Stimulated activated CD4-positive, alpha-beta T cell treated with anti-CD3 and anti-CD28 coated beads, Interleukin-12 subunit alpha, Interleukin-12 subunit beta, amount 100 ng/mL, for 4 hours (primary cell): ENCODE measurements around the gene NUDT5.
A peak's percentile ranks its signal among the peaks of the same experiment; 100 is the strongest.
"Not testable (repeated sequence)": the region's sequence is repeated elsewhere in the genome, so short reads cannot be mapped to it uniquely, and the experiment has no call there.

Experiments used
- DNase-seq: peaks from one replicate; pipeline ENCODE4 v3.0.0-alpha.2; 2020

NUDT5 gene

DNA sequence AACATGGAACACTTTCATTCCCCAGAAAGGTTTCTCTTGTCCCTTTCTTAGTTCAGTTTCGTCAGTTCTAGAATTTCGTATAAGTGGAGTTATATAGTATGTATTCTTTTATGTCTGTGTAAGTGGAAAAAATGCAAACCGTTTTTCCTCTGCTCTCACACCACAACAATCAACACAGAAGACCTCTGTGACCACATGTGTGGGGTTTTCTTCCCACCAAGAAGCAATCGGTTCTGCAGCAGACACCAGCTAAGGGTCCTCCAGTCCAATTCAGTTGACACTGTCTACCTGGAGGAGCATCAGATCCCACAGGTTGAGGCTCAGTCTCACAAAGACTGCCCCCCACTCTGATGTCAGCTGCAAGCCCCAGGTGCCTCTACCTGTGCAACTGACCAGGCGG, 6.5 kb upstream of the NUDT5 start:
- no peak for DNase-seq

DNA sequence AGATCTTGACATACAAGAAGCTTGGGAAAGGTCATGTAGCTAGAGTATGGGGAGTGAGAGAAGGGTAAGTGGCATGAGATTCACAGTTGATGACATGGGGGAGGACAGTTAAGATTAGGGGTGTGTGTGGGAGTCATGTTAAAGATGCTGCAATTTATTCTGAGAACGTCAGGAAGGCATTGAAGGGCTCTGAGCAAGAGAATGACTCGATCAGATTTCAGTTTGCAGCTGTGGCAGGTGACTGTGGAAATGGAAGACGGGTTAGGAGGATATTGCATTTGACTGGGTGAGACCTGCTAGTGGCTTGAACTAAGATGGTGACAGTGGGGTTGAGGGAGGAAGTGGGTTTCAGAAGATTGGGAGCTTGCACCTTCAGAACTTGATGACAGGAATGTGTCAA, 5.9 kb upstream of the NUDT5 start:
- no peak for DNase-seq

DNA sequence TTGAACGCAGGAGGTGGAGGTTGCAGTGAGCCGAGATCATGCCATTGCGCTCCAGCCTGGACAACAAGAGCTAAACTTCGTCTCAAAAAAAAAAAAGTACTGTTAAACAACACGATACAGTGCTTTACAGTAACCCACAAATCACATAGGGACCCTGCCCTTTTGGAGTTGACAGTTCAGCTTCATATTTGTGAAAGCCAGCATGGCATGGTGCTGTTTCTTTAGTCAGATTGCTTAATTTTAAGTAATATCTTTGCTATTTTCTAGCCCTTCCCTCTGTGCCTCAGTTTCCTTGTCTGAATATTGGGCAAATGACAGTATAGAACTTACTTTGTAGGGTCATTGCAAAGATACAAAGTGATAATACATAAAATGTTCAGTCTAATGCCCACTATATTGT, 5.2 kb upstream of the NUDT5 start:
- DNase-seq: no peak

DNA sequence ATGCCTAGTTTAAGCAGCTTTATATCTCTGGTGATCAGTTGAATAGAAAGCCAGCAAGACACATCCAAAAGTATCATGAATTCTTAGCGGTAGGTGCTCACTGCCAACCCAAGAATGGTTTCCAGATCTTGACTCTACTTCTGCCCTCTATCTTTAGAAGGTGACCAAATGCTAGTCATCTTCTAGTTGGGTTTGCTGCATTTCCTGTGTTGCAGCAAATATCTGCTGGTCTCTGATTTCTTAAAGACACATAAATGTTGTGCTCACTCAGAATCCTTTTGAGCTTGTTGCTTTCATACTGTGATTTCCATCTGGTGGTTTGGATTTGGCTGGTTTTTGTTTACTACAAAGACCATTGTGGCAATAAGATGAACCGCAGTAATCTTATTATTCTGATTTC, 2.5 kb upstream of the NUDT5 start:
- no peak for DNase-seq

DNA sequence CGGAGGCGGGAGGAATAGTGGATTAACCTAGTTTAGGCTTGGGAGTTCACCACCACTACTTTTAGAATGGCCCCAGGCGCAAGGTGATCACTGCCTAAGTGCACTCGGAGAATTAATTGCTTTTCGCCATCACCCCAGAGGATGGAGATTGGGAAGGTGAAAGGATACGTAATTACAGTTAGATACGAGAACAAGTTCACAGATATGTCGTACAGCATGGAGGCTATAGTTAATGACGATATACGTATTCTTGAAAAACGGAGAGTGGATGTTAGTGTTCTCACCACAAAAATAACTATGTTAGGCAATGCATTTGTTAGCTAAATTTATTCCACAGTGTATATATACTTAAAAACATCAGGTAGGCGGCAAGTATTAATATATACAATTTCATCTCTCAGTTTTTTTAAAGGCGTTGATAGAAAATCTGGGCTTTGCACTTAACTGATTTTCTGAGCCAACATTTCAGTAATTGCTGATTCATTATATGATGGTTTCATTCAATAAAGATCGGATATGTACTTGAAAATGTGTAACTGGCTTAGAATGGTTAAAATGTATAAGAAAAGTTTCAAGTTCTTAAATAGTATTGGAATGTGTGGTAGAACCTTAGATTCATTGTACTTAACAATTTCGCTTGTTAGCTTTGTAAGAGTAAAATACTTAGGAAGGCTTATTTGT, 980 bp upstream of the NUDT5 start:
- no peak for DNase-seq

DNA sequence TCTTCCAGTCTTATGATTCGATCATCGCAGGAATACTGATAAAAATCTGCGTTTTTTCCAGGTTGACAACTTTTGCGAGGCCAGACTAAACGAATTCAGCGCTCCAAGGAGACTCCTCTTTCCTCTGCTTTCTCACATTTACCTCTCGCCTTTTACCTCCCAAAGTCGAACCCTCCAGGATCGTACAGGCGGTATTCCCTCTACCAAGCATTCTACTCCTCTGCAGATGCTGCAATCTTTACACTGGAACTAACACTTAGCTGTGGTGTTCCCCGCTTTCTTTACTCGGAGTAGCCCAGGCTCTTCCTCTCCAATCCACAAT, 449 bp downstream of the NUDT5 start:
- DNase-seq: no peak

DNA sequence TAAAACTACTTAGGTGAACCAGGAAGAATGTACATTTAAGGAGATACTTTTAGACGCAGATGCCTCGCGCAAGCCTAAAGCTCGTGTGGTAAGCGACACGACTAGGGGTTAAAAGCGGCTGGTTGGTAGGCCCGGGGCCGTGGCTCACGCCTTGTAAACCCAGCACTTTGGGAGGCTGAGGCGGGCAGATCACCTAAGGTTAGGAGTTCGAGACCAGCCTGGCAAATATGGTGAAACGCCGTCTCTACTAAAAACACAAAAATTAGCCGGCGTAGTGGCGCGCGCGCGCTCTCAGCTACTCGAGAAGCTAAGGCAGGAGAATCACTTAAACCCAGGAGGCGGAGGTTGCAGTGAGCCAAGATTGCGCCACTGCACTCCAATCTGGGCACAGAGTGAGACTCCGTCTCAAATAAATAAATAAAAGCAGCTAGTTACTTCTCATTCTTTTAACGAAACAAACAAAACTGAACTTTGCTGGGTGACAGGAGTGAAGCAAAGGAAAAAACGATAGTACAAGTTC, 879 bp downstream of the NUDT5 start:
- DNase-seq: peak; percentile 17

DNA sequence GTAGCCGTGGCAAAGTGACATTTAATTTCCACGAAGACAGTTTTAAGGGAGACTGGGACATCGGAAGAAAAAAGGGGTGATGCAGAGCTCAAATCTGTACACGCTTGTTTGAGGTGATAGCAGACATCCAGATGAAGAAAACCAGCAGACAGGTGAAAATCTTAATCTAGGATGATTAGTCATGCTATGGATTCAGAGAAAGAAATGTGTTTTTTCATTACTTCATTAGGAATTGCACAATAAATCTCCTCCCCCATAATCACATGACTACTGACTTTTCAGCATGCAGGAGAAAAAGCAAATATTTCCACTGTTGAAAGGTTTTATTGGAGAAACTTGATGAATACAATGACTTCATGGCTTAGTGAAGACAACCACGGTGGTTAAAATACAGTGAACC, 2.5 kb downstream of the NUDT5 start:
- DNase-seq: no peak

DNA sequence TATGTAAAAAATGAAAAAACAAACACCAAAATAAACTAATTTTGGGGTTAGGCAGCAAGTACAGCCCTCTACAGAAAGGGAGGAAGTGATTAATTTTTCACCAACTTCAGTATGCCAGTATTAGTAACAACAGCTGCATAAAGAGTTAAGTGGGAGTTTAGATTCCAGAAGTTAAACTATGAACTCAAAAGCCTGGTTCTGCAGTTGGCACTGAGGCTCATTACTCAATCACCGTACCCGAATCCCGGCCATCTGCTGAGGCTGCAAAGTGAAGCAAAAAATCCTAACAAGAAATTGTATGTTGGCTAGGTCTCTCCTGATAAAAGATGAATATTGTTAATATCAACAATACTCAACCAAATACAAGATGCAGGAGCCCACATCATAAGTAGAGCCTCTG, 4.0 kb downstream of the NUDT5 start:
- no peak for DNase-seq

DNA sequence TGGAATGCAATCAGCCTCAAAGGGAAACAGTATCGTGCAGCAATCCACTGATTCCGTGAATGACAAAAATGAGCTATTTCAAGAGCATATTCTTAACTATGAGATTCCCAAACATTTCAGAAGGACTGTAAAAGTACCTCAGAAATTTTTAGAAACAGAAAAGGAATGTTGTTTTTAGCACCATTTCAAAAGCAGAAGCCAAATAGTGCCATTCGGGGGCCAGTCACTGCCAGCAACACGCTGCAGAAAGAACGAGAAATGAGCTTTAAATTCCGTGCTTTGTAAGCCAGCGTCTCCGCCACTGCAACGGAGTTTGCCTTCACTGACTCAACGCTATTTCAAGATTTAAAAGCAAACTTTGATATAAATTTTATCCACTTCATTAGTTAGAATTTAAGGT, 6.3 kb downstream of the NUDT5 start:
- no peak for DNase-seq

DNA sequence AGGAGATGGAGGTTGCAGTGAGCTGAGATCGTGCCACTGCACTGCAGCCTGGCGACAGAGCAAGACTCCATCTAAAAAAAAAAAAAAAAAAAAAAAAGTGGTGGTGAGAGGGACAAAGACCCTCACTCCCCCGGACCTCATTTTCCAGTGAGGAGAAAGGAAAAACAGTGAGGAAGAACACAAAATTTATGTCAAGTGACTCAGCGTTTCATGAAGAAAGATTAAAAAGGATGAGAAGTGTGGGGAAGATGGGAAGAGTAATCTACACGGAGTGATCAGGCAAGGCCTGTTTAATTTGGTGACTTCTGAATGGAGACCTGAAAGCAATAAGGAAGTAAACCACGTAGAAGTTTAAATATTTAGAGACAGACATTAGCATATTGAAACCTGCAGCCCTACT, 7.0 kb downstream of the NUDT5 start:
- DNase-seq: no peak

DNA sequence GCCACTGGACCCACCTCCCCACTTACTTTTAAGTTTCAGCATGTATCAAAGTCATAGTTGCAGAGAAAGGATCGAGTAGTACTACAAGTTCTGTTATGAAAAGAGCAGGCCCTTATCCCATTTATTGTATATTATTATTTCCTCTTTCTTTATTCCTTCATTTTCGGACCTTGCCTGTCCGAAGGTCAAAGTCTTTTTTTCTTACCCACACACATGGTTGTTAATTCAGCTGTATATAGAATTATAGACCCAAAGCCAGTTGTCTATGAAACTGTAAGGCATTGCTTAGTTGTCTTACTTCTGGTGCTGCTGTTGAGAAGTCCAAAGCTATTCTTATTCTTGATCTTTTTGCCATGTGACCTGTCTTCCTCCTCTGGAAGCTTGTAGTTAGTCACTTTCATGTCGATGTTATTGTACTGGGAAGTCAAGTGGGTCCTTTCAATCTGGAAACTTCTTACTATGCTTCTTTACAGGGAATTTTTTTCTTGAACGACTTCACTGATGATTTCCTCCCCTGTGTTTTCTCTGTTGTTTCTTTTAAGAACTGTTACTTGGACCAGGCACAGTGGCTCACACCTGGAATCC, 8.3 kb downstream of the NUDT5 start:
- DNase-seq: no peak

DNA sequence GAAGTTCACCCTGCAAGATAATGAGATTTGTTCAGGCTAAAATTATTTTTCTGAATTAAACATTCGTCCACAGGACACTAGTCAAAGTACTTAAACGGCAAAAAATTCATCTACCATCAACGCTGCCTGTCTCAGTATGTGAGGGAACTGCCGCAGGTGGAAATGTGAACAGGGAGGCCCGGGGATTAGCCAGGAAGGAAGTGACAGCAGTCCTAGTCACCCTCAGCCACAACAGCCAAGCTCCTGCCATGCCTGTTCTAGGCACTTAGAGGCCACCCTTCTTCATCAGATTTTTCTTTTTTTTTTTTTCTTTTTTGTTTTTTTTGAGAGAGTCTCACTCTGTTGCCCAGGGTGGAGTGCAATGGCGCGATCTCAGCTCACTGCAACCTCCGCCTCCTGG, 9.4 kb downstream of the NUDT5 start:
- no peak for DNase-seq

DNA sequence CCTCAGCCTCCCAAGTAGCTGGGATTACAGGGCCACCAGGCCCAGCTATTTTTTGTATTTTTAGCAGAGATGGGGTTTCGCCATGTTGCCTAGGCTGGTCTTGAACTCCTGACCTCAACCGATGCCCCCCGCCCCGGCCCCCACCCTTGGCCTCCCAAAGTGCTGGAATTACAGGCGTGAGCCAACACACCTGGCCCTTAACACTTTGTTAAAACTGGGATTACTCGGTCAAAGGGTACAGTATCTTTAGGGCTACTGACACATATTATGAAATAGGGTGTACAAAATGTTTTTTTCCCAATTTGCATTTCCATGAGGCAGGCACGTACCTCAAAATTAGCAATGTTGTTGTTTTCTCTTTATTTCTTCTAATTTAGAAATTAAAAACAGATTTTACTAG, 11.5 kb downstream of the NUDT5 start:
- no peak for DNase-seq

DNA sequence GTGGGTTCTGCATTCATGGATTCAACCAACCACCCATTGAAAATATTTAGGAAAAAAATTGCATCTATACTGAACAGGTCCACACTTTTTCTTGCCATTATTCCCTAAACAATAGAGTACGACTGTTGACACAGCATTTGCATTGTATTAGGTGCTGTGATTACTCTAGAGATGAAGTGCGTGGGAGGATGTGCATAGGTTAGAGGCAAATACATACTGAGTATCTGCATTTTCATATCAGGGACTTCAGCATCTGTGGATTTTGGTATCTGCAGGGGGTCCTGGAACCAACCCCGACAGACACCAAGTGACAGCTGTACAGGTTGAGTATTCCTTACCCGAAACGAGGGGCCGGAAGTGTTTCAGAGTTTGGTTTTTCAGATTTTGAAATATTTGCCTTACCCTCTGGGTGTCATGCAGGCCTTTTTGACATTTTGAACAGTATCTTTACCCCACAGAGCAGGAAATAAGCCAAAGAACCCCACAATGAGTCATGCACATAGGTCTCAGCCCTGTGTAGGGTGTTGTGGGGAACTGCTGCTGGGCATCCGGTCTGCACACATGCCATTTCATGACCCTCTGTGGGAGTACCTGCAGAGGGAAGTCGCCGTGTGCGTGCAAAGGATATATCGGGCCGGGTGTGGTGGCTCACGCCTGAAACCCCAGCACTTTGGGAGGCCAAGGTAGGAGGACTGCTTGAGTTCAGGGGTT, 14.5 kb downstream of the NUDT5 start:
- peak; percentile 51 for DNase-seq

DNA sequence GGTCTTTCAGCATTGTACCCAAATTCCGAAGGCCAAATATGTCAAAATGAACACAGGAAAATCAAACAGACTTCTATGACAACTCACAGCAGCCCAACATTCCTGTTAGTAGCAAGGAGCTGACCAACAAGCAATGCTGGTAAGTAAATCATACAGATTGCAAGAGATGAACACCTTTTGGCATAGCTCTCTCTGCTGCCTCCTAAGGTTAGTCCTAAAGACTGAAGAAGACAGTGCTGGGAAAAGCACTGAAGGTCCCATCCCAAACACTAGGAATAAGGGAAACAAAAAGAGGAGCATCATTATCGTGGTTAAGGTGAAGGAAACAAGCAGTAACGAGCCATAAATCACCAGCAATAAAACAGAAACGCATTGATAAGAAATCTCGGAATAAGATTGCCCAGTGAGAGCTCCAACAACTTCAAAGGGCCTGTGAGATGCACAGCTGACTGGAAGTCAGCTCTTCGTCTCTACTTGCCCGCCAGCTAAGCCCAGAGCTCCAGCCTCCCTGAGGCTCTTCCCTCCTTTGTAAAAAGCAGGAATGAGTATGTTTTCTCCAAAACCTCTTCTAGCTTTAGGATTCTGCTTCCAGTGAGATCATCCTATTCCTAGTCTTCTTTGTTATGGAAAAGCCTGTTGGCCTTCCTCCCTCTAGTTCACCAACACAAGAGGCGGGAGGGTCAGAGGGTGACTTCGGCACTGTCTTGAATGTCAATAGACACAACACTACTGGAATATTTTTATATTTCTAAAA, 15.3 kb downstream of the NUDT5 start:
- DNase-seq: no peak

DNA sequence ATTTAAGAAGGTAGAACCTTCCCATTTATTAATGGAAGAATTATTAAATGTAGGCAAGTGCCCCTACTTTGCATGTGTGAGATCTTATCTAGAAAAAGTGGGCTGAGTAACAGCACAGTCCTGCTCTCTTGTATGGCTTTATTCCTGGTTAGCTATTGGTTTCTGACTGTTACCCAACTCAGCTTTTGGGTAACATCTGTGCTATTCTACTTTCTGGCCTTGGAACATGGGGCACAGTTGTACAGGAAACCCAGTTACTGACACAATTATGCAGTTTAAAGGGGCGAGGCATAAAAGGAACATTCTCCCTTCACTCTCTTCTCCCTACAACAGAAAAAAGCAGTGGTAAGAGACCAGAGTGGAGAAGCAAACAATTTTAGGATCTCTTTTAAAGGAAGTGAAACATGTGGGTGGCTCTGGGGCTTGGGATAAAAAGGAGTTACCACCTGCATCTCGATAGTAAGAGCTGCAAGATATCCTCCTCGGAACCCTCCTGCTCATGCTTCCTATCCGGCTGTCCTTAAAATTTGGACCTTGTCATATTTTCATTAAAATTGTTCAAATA, 16.0 kb downstream of the NUDT5 start:
- DNase-seq: no peak

DNA sequence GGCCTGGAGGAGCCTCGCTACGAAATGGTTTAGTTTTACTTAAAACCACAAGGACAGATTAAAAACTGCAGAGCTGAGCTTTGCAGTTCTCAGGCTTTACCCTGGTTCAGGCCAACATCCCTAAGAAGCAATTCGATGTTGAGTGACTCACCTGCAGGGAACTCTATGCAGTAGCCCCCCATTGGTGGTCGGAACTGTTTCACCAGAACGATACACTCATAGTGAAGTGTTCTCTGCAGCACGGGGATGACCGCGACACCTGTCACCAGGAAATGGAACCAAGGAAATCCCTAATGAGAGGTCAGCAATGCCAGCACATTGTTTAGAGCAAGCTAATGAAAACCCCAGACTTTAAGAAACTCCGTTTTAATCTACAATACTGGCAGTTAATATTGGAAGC, 18.0 kb downstream of the NUDT5 start:
- no peak for DNase-seq

DNA sequence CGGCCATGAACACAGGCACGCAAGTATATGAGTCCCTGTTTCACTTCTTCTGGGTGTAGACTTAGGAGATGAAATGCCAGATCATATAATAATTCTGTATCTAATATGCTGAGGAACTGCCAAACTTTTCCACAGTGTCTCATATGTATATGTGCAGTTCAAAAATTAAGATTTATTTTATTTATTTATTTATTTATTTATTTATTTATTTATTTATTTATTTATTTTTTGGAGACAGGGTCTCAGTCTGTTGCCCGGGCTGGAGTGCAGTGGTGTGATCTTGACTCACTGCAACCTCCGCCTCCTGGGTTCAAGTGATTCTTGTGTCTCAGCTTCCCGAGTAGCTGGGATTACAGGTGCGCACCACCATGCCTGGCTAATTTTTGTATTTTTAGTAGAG, 24.2 kb downstream of the NUDT5 start:
- not testable (repeated sequence) for DNase-seq

DNA sequence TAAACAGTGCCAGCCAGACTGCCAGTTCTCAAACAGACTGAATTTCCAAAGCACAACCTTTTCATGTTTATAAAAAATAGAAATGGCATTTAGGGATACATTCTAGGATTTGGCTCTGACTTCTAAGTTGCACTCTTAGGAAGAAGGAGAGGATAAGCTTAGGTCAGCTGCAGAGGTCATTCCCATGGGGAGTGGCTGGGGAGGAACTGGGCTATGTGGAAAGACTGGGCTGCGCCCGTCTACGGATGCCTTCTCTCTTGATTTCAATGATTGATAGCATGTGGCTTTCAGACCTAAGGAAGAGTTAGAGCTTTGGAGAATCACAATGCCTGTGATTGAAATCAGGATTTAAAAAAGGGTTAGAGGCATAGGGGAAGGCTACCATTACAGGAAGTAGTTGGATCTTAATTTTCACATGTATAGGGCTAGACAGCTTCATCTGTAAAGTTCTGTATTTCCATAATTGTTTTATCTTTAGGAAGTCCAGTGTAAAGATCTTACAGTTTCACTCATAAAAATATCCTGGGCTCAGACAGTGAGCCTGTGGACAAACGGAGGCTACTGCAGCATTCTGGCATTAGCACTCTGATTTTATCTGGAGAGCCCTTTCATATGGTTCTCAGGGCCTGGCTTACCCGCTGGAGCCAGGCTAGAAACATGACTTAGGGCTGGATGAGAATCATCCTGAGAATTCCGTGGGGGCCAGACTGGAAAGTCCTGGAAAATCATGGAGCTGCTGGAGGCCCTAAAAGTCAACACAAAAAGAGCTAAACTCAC, 29.5 kb downstream of the NUDT5 start:
- no peak for DNase-seq

DNA sequence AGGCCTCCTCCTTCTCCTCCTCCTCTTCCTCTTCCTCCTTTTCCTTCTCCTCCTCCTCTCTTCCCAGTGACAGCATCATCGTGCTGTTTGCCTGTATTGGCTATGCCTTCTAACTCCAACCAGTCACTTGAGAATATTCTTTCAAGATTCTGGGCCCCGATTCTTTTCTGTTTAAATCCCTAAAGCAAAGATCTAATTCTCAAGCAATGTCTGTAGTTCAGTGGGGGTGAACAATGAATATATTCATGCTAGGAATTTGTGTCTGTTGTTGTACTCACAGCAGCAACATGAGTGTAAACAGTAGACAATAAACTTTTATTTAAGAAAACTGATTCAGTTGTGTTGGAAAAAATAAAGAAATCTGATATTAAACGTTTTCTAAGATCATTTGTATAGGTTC, 30.7 kb downstream of the NUDT5 start:
- DNase-seq: no peak

DNA sequence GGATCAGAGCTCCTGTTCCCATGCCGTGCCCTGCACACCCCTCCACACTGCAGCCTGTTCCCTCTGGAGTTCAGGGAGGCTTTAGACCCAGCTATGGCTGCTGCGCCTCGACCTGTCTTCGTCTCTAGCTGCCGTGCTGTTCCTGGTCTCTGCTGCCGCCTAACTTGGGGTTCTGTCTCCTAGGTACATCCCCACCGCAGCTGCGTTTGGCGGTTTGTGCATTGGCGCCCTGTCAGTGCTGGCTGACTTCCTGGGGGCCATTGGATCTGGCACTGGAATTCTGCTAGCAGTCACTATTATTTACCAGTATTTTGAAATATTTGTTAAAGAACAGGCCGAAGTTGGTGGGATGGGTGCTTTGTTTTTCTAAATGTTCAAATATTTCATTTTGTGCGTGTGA, 31.6 kb downstream of the NUDT5 start:
- no peak for DNase-seq

DNA sequence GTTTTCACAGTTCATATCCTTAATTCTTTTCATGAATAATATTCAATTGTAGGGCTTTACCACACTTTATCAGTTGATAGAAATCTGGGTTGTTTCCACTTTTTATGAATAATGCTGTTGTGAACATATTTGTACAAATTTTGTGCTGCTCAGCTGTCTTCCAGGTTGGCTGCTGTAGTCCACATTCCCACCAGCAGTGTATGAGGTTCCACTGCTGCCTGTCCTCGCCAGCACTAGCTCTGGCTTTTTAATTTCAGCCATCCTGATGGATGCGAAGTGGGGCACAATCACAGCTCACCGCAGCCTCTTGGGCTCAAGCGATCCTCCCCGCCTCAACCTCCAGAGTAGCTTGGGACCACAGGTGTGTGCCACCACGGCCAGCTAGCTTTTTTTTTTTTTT, 32.8 kb downstream of the NUDT5 start:
- DNase-seq: no peak
